GM12864 (cell line): ENCODE data around the gene BIRC6.

Experiments used
- DNase-seq: peaks from one replicate; pipeline ENCODE4 v3.0.0-alpha.2; 2011; ENCODE audit warnings: low read depth
- H3K4me3 ChIP-seq: 2 replicates; pipeline ENCODE4 v1.5.1; 2011; ENCODE audit warnings: mild to moderate bottlenecking, low read depth, low read length, control low read depth
- CTCF ChIP-seq: IDR thresholded peaks from 2 replicates; pipeline ENCODE4 v1.5.1; 2011; ENCODE audit warnings: low read depth, mild to moderate bottlenecking, moderate library complexity, low read length, control low read depth, inconsistent platforms; ENCODE audit errors: missing control alignments

Gene BIRC6

GRCh38 chr2:32404691-32405090 is 47.9 kb downstream of the BIRC6 start:
- DNase-seq: no peak
- TF ChIP-seq CTCF: no peak
- no peak overlapping the region for H3K4me3 ChIP-seq

- no peak for TF ChIP-seq CTCF
- DNase-seq: no peak
- H3K4me3 ChIP-seq: no peak overlapping the region
These were observed 59.7 kb downstream of the BIRC6 start for GRCh38 chr2:32416519-32416918.

GRCh38 chr2:32417659-32418058 is 60.8 kb downstream of the BIRC6 start:
- DNase-seq: no peak
- no peak for TF ChIP-seq CTCF
- H3K4me3 ChIP-seq: no peak overlapping the region

GRCh38 chr2:32418778-32419177 is 62.0 kb downstream of the BIRC6 start:
- no peak overlapping the region for H3K4me3 ChIP-seq
- TF ChIP-seq CTCF: no peak
- DNase-seq: no peak

GRCh38 chr2:32422133-32422532 is 65.3 kb downstream of the BIRC6 start:
- DNase-seq: no peak
- no peak for TF ChIP-seq CTCF
- H3K4me3 ChIP-seq: no peak overlapping the region

- no peak overlapping the region for H3K4me3 ChIP-seq
- DNase-seq: no peak
- no peak for TF ChIP-seq CTCF
These were observed 66.7 kb downstream of the BIRC6 start for GRCh38 chr2:32423536-32423935.

GRCh38 chr2:32424739-32425138 is 67.9 kb downstream of the BIRC6 start:
- H3K4me3 ChIP-seq: no peak overlapping the region
- TF ChIP-seq CTCF: no peak
- no peak for DNase-seq
